Epidermal melanocyte (primary cell): ENCODE measurements around the gene FNIP2.
A peak's percentile ranks its signal among the peaks of the same experiment; 100 is the strongest.
"Not testable (repeated sequence)": the region's sequence is repeated elsewhere in the genome, so short reads cannot be mapped to it uniquely, and the experiment has no call there.

Experiments used
- DNase-seq: peaks from one replicate; pipeline ENCODE4 v3.0.0; 2011; ENCODE audit warnings: low spot score; ENCODE audit not compliant: insufficient read length

Gene FNIP2

GRCh38 chr4:158912390-158912789 is 143.6 kb downstream of the FNIP2 start:
- no peak for DNase-seq

- DNase-seq = no peak
Observed at GRCh38 chr4:158912806-158913205, 144.0 kb downstream of the FNIP2 start.

- DNase-seq = no peak
Observed at GRCh38 chr4:158913766-158914165, 144.9 kb downstream of the FNIP2 start.

GRCh38 chr4:158914218-158914617 is 145.4 kb downstream of the FNIP2 start:
- DNase-seq = no peak

- DNase-seq = no peak
Observed at GRCh38 chr4:158915683-158916241, 146.9 kb downstream of the FNIP2 start.

GRCh38 chr4:158920452-158920996 is 151.7 kb downstream of the FNIP2 start:
- not testable (repeated sequence) for DNase-seq

GRCh38 chr4:158927774-158928173 is 158.9 kb downstream of the FNIP2 start:
- not testable (repeated sequence) for DNase-seq

- no peak for DNase-seq
Observed at GRCh38 chr4:158929939-158930638, 161.3 kb downstream of the FNIP2 start.

GRCh38 chr4:158930639-158930972 is 161.8 kb downstream of the FNIP2 start:
- no peak for DNase-seq

- DNase-seq = no peak
Observed at GRCh38 chr4:158933236-158933635, 164.4 kb downstream of the FNIP2 start.

GRCh38 chr4:158934996-158935669 is 166.3 kb downstream of the FNIP2 start:
- no peak for DNase-seq

GRCh38 chr4:158936238-158936637 is 167.4 kb downstream of the FNIP2 start:
- no peak for DNase-seq

- DNase-seq = peak; percentile 74
Observed at GRCh38 chr4:158938220-158939044, 169.6 kb downstream of the FNIP2 start.

GRCh38 chr4:158940271-158940670 is 171.4 kb downstream of the FNIP2 start:
- no peak for DNase-seq

GRCh38 chr4:158941321-158941720 is 172.5 kb downstream of the FNIP2 start:
- DNase-seq = no peak

GRCh38 chr4:158941895-158942294 is 173.1 kb downstream of the FNIP2 start:
- DNase-seq = no peak

GRCh38 chr4:158945529-158946108 is 176.8 kb downstream of the FNIP2 start:
- no peak for DNase-seq

- DNase-seq = no peak
Observed at GRCh38 chr4:158946825-158947224, 178.0 kb downstream of the FNIP2 start.

- no peak for DNase-seq
Observed at GRCh38 chr4:158948071-158948470, 179.2 kb downstream of the FNIP2 start.

- DNase-seq = no peak
Observed at GRCh38 chr4:158949099-158949498, 180.3 kb downstream of the FNIP2 start.

GRCh38 chr4:158952221-158952774 is 183.5 kb downstream of the FNIP2 start:
- DNase-seq = not testable (repeated sequence)
